PC-9 (cell line): ENCODE measurements around the gene ANKRD2.

Experiments used
- CTCF ChIP-seq: fragments of 200-600 bp; sonication (generic); conservative IDR thresholded peaks from 2 replicates; pipeline ENCODE4 v1.6.1; 2017; ENCODE audit warnings: mixed run types, antibody characterized with exemption, mild to moderate bottlenecking, moderate library complexity
- EZH2 ChIP-seq: fragments of 200-600 bp; sonication (generic); IDR thresholded peaks from 2 replicates; pipeline ENCODE4 v1.8.0; 2017; ENCODE audit warnings: antibody characterized with exemption, low read depth

- no peak for TF ChIP-seq CTCF
- TF ChIP-seq EZH2: no peak
Observed at GRCh38 chr10:97538839-97539238, 33.7 kb upstream of the ANKRD2 start.
